CD4-positive, alpha-beta T cell treated with Interleukin-6 for 4 hours (primary cell): Measurements from ENCODE around the gene RPL12.
"Not testable (repeated sequence)": the region's sequence is repeated elsewhere in the genome, so short reads cannot be mapped to it uniquely, and the experiment has no call there.

Source experiments
- DNase-seq: peaks from one replicate; pipeline ENCODE4 v3.0.0-alpha.2; 2020; ENCODE audit warnings: mixed read lengths

Gene RPL12

DNA sequence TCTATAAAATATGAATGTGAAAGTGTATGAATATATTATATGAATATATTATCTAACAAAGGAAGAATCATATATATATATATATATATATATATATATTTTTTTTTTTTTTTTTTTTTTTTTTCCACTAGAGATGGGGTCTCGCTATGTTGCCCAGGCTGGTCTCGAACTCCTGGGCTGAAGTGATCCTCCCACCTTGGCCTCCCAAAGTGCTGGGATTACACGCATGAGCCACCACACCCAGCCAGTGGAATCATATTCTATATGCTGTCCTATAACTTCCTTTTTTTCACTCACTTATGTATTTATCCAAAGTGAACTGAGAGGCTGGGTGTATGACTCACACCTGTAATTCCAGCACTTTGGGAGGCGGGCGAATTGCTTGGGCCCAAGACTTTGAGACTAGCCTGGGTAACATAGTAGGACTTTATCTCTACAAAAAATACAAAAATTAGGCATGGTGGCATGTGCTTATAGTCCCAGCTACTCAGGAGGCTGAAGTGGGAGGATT is 15.3 kb upstream of the RPL12 start:
- DNase-seq, result not testable (repeated sequence)

DNA sequence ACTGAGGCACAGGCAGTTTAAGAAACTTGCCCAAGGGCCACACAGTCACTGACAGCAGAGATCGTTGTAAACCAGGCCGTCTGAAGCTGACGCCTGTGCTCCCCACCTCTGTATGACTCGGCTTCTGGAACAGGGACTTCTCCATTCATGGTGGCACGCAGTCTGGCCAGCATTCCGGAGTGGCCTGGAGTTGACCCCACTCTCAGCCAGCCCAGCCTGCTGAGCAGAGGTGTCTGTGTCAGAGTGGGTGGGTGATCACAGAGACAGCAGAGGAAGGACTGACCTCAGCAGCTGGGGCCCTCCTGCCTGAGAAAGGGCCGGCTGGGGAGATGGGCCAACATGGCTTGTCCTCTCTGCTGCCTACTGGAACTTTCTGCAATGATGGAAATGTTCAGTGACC is 12.7 kb upstream of the RPL12 start:
- DNase-seq, result no peak

DNA sequence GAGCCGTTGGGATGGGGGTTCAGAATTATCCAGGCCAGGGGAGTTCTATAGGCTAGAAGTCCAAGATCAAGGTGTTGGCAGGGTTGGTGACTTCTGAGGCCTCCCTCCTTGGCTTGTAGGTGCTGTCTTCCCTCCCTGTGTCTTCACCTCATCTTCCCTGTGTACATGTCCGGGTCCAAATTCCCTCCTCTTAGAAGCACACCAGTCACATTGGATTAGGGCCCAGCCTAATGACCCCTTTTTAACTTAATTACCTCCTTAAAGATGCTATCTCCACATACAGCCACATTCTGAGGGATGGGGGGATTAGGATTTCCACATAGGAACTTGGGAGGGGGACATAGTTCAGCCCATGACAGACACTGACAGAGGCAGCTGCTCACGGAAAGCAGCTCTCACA is 12.2 kb upstream of the RPL12 start:
- DNase-seq, result no peak

DNA sequence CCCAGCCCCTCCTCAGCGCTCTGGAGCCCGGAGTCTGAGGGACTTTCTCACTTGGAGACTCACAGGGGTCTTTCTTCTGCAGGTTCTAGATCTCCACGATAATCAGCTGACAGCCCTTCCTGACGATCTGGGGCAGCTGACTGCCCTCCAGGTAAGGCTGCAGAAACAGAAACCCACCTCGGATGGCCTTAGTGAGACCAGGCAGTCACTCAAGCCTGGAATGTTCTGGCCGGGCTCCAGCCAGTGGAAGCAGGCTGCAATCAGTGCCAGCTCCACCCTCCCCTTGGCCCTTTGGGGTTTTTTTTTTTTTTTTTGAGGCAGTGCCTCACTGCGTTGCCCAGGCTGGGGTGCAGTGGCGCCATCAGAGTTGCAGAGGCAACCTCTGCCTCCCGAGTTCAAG is 7.7 kb upstream of the RPL12 start:
- no peak for DNase-seq

DNA sequence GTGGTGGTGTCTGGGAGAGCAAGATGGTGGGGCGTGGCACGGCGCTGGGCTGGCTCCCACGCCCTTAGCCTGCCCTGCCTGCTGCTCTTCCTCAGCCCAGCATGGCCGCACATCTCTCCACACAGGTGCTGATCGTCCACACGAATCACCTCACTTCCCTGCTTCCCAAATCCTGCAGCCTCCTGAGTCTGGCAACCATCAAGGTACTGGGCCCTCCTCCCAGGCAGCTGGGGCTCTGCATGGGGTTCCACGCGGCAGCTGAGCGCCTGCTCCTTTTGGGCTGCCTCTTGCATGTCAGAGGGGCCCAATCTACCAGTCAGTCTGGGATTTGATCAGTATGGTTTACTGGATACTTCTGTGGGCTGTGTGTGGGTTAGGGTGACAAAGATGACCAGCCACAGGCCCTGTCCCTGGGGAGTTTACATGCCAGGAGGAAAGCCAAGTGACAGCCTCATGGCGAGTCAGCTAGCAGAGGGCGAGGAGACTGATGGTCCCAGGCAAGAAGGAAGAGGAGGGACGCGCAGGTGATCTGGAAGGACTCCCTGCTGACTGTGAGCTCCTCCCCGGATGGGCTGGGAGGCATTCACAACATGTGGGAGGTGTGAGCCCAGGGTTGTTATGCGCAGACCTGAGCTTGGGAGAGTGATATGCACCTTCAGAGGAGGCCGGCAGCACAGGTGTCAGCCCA is 6.1 kb upstream of the RPL12 start:
- no peak for DNase-seq

DNA sequence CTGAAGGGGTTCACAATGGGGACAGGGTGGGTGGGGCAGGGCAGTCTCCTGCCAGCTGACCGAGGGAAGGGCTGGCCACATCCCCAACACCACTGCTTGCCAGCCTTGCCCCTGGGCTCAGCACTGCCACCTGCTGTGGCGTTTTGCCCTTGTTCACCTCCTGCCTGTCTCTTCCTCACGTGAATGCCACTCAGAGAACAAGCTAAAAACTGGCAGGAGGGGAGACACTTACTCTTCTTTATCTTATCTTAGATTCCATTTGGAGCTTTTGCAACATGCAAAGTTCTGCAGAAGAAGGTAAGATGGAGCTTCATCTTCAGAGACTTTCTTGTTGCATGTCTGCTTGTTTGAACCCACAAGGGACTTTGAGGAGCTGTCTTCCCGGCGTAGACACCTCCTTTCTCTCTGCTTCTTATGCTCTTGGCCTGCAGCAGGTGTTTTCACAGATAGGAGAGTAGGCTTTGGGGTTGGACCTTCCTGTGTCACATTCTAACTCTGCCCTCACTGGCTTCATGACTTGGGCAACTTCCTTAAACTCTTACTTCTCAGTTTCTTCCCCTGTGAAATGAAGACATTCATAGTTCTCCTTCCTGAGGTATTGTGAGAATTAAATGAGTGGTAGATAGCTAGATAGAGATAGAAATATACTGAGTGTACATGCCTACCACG is 4.3 kb upstream of the RPL12 start:
- DNase-seq, result peak; percentile 45

DNA sequence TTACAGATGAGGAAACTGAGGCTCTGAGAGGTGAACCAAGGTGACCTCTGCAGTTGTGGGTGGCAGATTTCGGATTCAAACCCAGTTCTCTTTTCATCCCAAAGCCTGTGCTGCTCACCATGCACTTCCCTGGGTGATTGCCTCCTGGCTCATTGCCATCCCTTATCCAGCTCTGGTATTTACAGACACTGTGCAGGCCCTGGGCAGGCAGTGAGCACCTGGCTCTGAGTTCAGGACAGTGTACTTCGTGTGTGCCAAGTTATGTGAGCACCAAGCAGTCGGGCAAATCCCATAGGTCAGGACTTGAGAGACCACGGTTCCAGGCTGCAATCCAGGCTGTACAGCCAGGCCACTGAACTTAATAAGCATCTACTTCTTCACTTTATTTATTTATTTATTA is 1.5 kb upstream of the RPL12 start:
- DNase-seq, result no peak

DNA sequence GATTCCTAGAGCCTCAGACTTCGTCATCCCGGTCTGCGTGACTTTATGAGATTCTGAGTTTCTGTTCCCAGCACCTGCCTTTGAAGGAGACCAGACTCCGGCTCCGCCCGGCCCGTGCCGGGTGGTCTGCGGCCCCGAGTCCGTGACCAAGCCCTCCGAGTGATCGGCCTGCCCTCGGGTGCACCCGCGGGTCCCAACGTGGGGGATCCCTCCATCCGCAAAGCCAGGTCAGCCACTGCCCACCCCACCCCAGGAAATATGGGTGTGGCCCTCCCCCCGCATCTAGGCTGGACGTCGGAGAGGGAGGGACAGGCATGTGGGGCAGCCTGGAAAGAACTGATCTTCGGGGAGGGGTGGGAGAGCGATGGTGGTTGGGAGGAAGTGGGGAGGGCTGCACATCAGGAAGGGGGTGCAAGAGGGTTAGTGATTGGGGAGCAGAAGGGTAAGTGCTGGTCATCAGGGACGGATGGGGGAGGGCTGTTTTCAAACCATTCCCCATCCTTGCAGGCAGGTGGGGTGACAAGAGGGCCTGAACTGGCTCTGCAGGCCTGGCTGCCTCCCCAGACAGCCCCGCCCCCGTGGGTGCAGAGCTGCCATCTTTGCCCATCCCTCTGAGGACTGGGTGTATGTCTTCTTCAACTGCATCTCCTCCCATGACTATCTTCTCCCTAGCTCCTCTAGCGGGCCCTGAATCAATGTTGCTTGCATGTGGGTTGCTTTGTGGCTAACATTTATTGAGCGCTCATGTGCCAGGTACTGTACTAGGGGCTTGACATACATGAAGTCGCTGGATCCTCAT is 851 bp upstream of the RPL12 start:
- peak; percentile 42 for DNase-seq

DNA sequence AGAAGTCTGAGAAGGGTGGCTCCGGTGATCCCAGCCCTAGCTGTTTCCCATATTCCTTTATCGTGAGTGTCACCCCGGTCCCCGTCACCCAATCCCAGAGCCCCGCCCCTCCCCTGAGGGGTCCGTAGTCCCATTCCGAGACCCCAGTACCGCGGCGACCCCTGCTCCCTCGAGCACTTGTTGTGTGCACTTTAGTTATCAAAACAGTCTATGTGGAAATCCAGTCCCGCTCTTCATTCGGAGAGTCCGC is 327 bp upstream of the RPL12 start:
- no peak for DNase-seq

DNA sequence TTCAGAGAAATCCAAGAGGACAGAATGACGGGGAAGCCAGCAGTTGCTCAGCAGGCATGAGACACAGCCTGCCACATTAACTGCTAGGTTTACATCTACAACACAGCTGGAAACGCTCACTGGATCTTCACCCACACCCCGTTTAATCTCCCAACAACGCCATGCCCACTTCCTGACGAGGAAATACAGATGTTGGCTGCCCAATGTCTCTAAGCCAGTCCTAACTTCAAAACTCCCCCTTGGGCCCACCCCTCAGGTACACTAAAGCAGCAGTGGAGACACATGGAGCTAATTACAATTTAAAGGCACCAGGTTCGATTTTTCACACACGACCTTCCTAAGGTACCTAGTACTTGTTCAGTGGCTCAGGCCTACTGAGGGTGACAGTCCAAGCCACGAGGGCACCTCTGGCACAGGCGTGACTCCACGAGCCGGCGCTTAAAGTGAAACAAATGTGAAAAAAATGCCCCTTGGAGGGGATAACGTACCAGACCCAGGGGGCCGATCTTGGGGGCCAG is 904 bp downstream of the RPL12 start:
- DNase-seq, result no peak

DNA sequence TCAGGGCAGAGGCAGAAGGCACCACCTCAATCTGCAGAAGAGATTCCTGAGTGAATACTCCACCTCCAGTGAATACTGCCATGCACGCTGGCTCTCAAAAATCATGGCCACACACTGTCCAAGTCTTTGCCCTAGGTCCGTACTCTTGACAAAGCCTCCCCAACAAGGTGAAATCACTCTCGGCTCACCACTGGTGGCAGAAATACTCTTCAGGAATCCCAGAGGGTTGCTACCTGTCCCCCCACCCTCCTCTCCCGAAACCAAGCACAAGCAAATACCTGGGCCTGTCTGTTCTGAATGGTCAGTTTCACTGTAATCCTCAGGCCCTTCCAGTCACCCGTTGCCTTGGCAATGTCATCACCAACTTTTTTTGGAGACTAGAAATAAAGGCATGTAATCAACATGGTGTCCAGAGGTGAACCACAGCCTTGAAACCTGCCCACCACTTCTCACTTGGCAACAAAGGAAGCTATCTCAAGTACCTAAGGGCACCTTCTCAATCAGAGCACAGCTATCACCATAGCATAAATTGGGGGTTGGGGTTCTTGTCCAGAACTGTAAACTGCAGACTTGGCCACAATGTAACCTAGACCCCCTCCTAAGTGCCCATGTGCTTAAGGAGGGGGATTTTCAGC is 1.8 kb downstream of the RPL12 start:
- no peak for DNase-seq

DNA sequence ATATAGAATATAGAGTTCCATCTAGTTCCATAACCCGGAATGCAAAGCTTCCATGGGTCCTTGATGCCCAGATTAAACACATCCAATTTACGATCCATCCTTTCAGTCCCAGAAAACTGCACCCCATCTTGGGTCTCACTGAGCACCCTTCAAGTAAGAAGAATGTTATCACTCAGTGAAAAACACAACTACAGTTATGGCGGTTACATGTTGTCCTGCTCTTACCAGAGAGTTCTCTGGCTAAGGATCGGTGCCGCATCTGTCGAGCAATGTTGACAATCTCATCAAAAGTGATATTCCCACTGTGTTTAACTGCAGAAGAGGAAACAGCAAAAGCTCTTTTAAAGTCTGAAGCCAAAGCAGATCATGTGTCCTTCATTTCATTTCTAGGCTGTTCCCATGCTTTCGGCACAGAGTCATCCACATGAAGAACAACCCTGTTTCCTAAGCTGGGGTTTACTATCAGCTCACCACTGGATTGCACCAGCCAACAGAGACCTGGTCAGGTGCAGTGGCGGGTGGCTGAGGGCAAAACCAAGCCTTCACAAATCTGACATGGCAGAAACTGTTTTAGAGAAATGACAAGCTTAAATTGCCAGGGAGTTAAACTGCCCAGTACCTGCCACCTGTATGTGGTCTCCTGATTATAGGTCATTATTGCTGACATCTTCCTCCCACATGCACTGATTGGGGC is 2.9 kb downstream of the RPL12 start:
- no peak for DNase-seq

DNA sequence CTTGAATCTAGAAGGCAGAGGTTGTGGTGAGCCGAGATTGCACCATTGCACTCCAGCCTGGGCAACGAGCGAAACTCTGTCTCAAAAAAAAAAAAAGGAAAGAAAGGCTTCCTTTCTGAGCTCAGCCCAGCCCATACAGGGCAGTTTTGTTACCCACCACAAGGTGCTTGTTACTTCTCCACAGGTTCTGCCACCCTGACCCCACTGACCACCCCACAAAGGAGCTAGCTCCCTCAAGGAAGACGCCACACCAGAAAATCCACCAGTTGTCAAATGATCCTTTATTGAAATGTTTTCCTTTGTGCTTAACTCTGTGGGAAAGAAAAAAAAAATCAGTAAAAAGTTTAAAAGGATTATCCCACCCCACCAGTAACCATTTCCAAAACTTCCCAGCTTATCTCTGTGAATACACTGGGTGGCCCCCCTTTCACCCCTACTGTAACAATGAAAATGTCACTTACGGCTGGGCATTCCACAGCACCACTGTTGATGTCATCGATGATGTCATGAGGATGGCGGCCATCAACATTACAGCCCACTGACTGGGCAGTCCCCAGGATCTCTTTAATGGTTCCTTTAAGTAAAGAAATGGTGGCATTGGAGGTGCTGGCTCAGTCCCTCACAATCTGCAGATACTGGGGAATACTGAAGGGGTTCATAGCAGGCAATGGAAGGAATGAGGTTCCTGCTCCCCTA is 3.6 kb downstream of the RPL12 start:
- no peak for DNase-seq

DNA sequence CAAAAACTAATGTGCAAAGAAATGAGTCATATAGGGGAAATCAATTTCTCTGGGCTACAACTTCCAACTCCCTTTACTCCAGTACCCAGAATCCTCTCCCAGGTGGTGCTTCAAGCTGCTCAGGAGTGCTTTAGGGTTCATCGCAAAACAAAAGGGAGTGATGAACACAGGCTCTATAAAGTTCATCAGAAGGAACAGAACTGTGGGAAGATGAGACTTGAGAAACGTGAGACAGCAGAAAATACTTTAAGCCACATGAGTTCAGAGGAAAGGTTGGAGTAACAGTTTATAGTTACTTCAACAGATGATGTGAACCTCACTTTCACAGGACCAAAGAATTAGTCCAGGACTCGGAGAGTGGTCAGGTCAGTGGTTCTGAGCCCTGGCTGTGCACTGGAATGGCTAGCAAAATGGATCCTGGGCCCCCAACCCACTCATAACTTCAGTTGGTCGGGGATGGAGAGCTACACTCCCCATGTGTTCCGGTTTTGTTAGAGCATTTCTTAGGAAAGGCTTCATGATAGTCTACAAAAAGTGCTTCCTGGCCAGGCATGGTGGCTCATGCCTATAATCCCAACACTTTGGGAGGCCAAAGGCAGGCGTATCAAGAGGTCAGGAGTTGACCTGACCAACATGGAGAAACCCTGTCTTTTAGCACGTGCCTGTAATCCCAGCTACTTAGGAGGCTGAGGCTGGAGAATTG is 4.3 kb downstream of the RPL12 start:
- DNase-seq, result no peak

DNA sequence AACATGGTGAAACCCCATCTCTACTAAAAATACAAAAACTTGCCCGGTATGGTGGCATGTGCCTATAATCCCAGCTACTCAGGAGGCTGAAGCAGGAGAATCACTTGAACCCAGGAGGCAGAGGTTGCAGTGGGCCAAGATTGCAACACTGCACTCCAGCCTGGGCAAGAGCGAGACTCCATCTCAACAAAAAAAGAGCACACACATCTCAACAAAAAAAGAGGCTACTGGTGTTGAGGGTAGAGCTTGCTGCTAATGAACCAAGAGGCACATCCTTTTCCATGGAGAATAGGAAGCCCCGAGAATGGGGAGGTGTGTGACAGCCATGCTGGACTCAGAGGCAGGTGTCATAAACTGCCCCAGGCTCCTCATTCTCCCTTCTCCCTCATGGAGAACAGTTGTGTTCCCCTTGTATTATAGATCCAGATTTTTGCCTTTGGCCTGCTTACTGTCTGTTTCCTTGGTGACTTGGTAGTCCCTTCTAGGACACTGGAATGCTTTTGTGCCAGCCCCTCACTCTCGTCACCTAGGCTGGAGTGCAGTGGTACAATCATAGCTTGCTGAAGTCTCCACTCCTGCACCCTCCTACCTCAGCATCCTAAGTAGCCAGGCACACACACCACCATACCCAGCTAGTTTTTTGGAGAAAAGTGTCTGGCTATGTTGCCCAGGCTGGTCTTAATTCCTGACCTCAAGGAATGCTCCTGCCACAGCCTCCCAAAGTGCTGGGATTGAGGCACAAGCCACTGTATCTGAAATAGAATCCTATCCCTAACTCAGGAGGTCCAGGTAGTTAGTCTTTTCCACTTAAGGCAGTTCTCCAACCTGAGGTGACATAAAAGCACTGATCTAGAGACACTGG is 5.1 kb downstream of the RPL12 start:
- DNase-seq, result no peak

DNA sequence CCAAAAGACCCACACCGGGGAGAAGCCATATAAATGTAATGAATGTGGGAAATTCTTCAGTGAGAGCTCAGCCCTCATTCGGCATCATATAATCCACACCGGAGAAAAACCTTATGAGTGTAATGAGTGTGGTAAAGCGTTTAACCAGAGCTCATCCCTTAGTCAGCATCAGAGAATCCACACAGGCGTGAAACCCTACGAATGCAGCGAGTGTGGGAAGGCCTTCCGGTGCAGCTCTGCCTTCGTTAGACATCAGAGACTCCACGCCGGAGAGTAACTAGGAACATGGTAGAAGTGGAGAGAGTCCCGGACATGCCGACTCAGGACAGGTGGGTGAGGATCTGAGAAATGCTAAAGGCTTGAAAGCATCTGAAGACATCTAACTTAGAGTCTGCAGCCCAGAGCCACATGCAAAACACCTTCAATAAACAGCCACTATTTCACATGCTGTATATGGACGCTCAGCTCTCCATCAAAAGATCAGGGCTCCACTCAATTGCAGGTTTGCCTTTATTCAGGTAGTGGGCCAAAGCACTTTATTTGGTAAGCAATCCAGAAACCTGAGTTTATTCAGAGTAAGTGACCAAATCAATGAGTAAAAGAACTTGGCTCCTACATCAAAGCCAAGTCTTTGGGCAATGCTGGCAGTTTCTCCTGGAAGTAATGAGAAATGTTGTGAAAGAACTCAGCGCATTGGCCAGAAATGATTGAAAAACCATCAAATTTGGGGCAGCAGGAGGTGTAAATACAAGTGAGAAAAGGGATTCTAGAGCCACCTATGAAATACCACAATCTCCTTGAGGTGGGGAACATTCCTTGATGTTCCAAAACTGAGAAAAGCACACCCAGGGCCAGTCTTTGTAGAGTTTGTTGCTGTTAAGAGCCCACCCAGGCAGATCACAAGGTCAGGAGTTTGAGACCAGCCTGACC is 6.0 kb downstream of the RPL12 start:
- no peak for DNase-seq

DNA sequence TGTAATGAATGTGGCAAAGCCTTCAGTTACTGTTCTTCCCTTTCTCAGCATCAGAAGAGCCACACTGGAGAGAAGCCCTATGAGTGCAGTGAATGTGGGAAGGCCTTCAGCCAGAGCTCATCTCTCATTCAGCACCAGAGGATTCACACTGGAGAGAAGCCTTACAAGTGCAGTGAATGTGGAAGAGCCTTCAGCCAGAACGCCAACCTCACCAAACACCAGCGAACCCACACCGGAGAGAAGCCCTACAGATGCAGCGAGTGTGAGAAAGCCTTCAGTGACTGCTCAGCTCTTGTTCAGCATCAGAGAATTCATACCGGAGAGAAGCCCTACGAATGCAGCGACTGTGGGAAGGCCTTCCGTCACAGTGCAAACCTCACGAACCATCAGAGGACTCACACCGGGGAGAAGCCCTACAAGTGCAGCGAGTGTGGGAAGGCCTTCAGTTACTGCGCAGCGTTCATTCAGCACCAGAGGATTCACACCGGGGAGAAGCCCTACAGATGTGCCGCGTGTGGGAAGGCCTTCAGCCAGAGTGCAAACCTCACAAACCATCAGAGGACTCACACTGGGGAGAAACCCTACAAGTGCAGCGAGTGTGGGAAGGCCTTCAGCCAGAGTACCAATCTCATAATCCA is 6.8 kb downstream of the RPL12 start:
- DNase-seq, result no peak

DNA sequence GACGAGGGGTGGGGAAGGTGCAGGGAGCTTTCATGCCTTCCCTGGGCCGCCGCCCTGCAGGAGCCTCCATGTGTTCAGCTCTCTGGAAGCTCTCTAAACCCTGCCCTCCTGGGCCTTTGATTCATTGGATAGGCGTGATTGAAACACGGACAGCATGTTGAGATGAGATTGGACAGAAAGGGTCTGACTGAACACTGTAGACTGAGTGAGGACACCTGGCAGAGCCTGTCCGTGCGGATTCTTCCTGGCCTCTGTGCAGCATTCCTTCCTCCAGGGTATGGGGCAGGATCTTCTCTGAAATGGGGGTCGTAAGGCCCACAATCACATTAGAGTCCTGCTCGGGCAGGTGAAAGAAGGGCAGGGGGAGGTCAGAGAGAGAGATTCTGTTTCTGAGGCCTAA is 12.8 kb downstream of the RPL12 start:
- DNase-seq, result no peak
